ENCODE data around the gene FAM120A. TPM values are rescaled to one million over a fixed set of nuclear protein-coding genes. Genes with fewer than 3 reads are reported as not detected.

FAM120A gene
- total RNA-seq, 1 experiment from 2014 or later = 53.3 TPM

- Mint-ChIP-seq H3K27ac (no peak overlapping the region), H3K36me3 (peaks cover 13% of the 10 kb centered on the region)
- TF ChIP-seq JUN (CRISPR knock-in tag; IDR thresholded peaks at IDR 0.05) (no peak), AR (CRISPR knock-in tag; IDR thresholded peaks at IDR 0.05) (no peak), ARID4B (CRISPR knock-in tag; IDR thresholded peaks at IDR 0.05; ENCODE audit: borderline replicate concordance) (no peak), GABPB1 (CRISPR knock-in tag; IDR thresholded peaks at IDR 0.05) (no peak), ESRRA (CRISPR knock-in tag; IDR thresholded peaks at IDR 0.05; ENCODE audit: borderline replicate concordance) (no peak), GRHL2 (CRISPR knock-in tag; IDR thresholded peaks at IDR 0.05; ENCODE audit: insufficient replicate concordance, severe bottlenecking) (no peak), TEAD1 (CRISPR knock-in tag; IDR thresholded peaks at IDR 0.05) (no peak), SP1 (CRISPR knock-in tag; conservative IDR thresholded peaks at IDR 0.05) (no peak), ZNF121 (CRISPR knock-in tag; IDR thresholded peaks at IDR 0.05) (no peak), FOXP4 (CRISPR knock-in tag; IDR thresholded peaks at IDR 0.05) (no peak), ZNF396 (CRISPR knock-in tag; IDR thresholded peaks at IDR 0.05; ENCODE audit: borderline replicate concordance) (no peak), ZMAT4 (CRISPR knock-in tag; IDR thresholded peaks at IDR 0.05) (no peak), PREB (CRISPR knock-in tag; IDR thresholded peaks at IDR 0.05; ENCODE audit: borderline replicate concordance) (no peak), ZNF671 (CRISPR knock-in tag; IDR thresholded peaks at IDR 0.05) (no peak), CREB1 (CRISPR knock-in tag; IDR thresholded peaks at IDR 0.05) (no peak), PRDM15 (CRISPR knock-in tag; IDR thresholded peaks at IDR 0.05) (no peak), ATF1 (CRISPR knock-in tag; IDR thresholded peaks at IDR 0.05) (no peak), EMX1 (CRISPR knock-in tag; IDR thresholded peaks at IDR 0.05) (no peak)
These were observed 160.7 kb downstream of the FAM120A start for GRCh38 chr9:93612052-93612795.

More at GRCh38 chr9:93612052-93612795, 160.7 kb downstream of the FAM120A start:
- DNase-seq (ENCODE audit: low spot score) = no peak
- Mint-ChIP-seq H3K9me3 (peaks cover 14% of the 10 kb centered on the region), H3K27me3 (ENCODE audit: low read depth) (no peaks in the 10 kb centered on the region), H3K4me1 (peaks cover 16% of the 10 kb centered on the region), H3K4me3 (no peak overlapping the region)
- ChIA-PET POLR2A (no interaction called here), CTCF (no interaction called here)
- no peak for ATAC-seq

Measured in WTC11 (cell line).